ENCODE results near the gene SLC38A9.

DNA sequence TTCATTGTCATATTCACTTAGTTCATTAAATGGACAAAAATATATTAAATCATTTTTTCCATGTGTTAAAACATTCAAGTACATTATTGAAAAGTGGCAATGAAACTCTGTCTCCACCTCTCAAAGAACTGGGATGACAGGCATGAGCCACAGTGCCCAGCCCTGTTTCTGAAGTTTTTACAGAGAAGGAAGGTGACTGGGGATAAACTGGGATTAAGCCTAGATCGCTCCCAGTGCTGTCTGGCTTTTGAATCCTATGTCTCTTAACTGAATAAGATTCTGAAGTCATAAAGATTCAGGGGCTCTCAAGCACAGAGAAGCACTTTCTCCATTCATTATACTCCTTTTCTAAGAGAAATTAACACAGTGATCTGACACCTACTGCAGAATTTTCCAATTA lies 88.3 kb downstream of the SLC38A9 start:
- TF ChIP-seq, protein P1, sequence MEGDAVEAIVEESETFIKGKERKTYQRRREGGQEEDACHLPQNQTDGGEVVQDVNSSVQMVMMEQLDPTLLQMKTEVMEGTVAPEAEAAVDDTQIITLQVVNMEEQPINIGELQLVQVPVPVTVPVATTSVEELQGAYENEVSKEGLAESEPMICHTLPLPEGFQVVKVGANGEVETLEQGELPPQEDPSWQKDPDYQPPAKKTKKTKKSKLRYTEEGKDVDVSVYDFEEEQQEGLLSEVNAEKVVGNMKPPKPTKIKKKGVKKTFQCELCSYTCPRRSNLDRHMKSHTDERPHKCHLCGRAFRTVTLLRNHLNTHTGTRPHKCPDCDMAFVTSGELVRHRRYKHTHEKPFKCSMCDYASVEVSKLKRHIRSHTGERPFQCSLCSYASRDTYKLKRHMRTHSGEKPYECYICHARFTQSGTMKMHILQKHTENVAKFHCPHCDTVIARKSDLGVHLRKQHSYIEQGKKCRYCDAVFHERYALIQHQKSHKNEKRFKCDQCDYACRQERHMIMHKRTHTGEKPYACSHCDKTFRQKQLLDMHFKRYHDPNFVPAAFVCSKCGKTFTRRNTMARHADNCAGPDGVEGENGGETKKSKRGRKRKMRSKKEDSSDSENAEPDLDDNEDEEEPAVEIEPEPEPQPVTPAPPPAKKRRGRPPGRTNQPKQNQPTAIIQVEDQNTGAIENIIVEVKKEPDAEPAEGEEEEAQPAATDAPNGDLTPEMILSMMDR (IDR thresholded peaks at IDR 0.05), result no peak
- no peak for TF ChIP-seq CREM (CRISPR knock-in tag; IDR thresholded peaks at IDR 0.05)
- no peak for TF ChIP-seq SMAD3 (CRISPR knock-in tag; IDR thresholded peaks at IDR 0.05; ENCODE audit: borderline replicate concordance)
- no peak for TF ChIP-seq HMGXB4 (CRISPR knock-in tag; IDR thresholded peaks at IDR 0.05)
- no peak for TF ChIP-seq NR1H2 (CRISPR knock-in tag; IDR thresholded peaks at IDR 0.05)
- no peak for TF ChIP-seq KAT7 (CRISPR knock-in tag; IDR thresholded peaks at IDR 0.05; ENCODE audit: borderline replicate concordance)
- TF ChIP-seq, protein P2, sequence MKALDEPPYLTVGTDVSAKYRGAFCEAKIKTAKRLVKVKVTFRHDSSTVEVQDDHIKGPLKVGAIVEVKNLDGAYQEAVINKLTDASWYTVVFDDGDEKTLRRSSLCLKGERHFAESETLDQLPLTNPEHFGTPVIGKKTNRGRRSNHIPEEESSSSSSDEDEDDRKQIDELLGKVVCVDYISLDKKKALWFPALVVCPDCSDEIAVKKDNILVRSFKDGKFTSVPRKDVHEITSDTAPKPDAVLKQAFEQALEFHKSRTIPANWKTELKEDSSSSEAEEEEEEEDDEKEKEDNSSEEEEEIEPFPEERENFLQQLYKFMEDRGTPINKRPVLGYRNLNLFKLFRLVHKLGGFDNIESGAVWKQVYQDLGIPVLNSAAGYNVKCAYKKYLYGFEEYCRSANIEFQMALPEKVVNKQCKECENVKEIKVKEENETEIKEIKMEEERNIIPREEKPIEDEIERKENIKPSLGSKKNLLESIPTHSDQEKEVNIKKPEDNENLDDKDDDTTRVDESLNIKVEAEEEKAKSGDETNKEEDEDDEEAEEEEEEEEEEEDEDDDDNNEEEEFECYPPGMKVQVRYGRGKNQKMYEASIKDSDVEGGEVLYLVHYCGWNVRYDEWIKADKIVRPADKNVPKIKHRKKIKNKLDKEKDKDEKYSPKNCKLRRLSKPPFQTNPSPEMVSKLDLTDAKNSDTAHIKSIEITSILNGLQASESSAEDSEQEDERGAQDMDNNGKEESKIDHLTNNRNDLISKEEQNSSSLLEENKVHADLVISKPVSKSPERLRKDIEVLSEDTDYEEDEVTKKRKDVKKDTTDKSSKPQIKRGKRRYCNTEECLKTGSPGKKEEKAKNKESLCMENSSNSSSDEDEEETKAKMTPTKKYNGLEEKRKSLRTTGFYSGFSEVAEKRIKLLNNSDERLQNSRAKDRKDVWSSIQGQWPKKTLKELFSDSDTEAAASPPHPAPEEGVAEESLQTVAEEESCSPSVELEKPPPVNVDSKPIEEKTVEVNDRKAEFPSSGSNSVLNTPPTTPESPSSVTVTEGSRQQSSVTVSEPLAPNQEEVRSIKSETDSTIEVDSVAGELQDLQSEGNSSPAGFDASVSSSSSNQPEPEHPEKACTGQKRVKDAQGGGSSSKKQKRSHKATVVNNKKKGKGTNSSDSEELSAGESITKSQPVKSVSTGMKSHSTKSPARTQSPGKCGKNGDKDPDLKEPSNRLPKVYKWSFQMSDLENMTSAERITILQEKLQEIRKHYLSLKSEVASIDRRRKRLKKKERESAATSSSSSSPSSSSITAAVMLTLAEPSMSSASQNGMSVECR (CRISPR knock-in tag; IDR thresholded peaks at IDR 0.05; ENCODE audit: borderline replicate concordance), result no peak
- no peak for TF ChIP-seq FOXK1 (CRISPR knock-in tag; IDR thresholded peaks at IDR 0.05)
- no peak for TF ChIP-seq ZNF232 (CRISPR knock-in tag; IDR thresholded peaks at IDR 0.05)
- no peak for TF ChIP-seq MAX (CRISPR knock-in tag; IDR thresholded peaks at IDR 0.05)
- TF ChIP-seq, protein P3, sequence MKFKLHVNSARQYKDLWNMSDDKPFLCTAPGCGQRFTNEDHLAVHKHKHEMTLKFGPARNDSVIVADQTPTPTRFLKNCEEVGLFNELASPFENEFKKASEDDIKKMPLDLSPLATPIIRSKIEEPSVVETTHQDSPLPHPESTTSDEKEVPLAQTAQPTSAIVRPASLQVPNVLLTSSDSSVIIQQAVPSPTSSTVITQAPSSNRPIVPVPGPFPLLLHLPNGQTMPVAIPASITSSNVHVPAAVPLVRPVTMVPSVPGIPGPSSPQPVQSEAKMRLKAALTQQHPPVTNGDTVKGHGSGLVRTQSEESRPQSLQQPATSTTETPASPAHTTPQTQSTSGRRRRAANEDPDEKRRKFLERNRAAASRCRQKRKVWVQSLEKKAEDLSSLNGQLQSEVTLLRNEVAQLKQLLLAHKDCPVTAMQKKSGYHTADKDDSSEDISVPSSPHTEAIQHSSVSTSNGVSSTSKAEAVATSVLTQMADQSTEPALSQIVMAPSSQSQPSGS (CRISPR knock-in tag; IDR thresholded peaks at IDR 0.05; ENCODE audit: borderline replicate concordance, low read depth), result no peak
- TF ChIP-seq NR2C2 (CRISPR knock-in tag; IDR thresholded peaks at IDR 0.05), result no peak
- no peak for TF ChIP-seq IRF1 (CRISPR knock-in tag; IDR thresholded peaks at IDR 0.05)

Data from WTC11 (cell line).